Measurements from ENCODE around the gene GYG2.
"Not testable (repeated sequence)": the region's sequence is repeated elsewhere in the genome, so short reads cannot be mapped to it uniquely, and the experiment has no call there.

Gene GYG2

DNA sequence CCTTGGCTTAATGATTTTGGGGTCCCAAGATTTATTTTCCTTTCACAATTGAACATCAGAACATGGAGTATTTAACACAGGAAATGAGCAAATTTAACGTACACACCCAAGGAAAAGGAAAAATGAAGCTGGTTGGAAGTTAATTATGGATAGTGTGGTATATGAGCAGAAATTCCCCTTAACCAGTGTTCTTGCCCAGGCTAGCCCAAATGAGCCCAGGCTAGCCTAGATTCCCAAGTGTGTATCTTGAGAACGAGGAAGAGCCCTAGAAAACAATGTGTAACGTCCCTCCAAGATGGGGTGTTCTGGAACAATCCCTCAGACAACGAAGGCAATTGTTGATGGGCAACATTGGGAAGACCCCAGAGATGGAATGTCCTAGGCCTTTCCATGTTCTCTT lies 43.2 kb upstream of the GYG2 start:
- POLR2A ChIA-PET = no interaction called here

DNA sequence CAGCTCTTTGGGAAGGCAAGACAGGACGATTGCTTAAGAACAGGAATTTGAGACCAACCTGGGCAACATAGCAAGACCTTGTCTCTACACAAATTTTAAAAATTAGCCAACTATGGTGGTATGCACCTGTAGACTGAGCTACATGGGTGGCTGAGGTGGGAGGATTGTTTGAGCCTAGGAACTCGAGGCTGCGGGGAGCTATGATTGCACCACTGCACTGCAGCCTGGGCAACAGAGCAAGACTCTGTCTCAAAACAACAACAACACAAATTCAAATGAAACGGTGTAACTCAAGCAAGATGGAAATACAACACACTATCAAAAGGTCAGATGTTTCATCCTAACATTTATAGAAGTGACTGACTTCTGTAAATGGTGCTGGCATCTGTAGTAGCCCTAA lies 39.8 kb upstream of the GYG2 start:
- H3K27ac ChIP-seq (ENCODE audit: insufficient read depth in 1 of 2, low read depth in 1 of 2, low read length in 2 of 2, poor library complexity in 1 of 2, severe bottlenecking in 2 of 2) = no peak overlapping the region
- no peaks in the 10 kb centered on the region for H3K27me3 ChIP-seq (replicated peaks in 2 of 5; ENCODE audit: control insufficient read depth in 4 of 5, insufficient read depth in 5 of 5, low read length in 4 of 5)
- POLR2A ChIA-PET = no interaction called here
- no peak for DNase-seq
- H3K4me1 ChIP-seq (ENCODE audit: control extremely low read depth in 1 of 4, control insufficient read depth in 4 of 4, insufficient read depth in 4 of 4, low read length in 3 of 4) = no peaks in the 10 kb centered on the region
- no peaks in the 10 kb centered on the region for H3K36me3 ChIP-seq (ENCODE audit: control insufficient read depth in 4 of 4, insufficient read depth in 4 of 4, low read length in 3 of 4)
- CTCF ChIA-PET = no interaction called here
- H3K9me3 ChIP-seq (ENCODE audit: control extremely low read depth in 1 of 5, control insufficient read depth in 4 of 5, insufficient read depth in 2 of 5, low read depth in 1 of 5, low read length in 4 of 5) = no peaks in the 10 kb centered on the region
- no CpG with 5 or more reads among the region's 4 CpGs for WGBS (ENCODE audit: insufficient coverage)
- no peak overlapping the region for H3K4me3 ChIP-seq (ENCODE audit: control insufficient read depth in 1 of 7, extremely low read depth in 1 of 7, insufficient read depth in 4 of 7, low read depth in 2 of 7, low read length in 6 of 7)

More for the DNA sequence above, 43.2 kb upstream of the GYG2 start:
- H3K4me3 ChIP-seq (ENCODE audit: control insufficient read depth in 1 of 7, extremely low read depth in 1 of 7, insufficient read depth in 4 of 7, low read depth in 2 of 7, low read length in 6 of 7) = no peak overlapping the region
- H3K9me3 ChIP-seq (ENCODE audit: control extremely low read depth in 1 of 5, control insufficient read depth in 4 of 5, insufficient read depth in 2 of 5, low read depth in 1 of 5, low read length in 4 of 5) = no peaks in the 10 kb centered on the region
- DNase-seq = no peak
- CTCF ChIA-PET = no interaction called here
- 86% methylated on average over 4 of the region's 4 CpGs for WGBS (ENCODE audit: insufficient coverage)
- no peaks in the 10 kb centered on the region for H3K27me3 ChIP-seq (replicated peaks in 2 of 5; ENCODE audit: control insufficient read depth in 4 of 5, insufficient read depth in 5 of 5, low read length in 4 of 5)
- H3K4me1 ChIP-seq (ENCODE audit: control extremely low read depth in 1 of 4, control insufficient read depth in 4 of 4, insufficient read depth in 4 of 4, low read length in 3 of 4) = peaks cover 0 to 3% (median 0%) of the 10 kb centered on the region in 4 experiments
- H3K36me3 ChIP-seq (ENCODE audit: control insufficient read depth in 4 of 4, insufficient read depth in 4 of 4, low read length in 3 of 4) = no peaks in the 10 kb centered on the region
- no peak overlapping the region for H3K27ac ChIP-seq (ENCODE audit: insufficient read depth in 1 of 2, low read depth in 1 of 2, low read length in 2 of 2, poor library complexity in 1 of 2, severe bottlenecking in 2 of 2)

DNA sequence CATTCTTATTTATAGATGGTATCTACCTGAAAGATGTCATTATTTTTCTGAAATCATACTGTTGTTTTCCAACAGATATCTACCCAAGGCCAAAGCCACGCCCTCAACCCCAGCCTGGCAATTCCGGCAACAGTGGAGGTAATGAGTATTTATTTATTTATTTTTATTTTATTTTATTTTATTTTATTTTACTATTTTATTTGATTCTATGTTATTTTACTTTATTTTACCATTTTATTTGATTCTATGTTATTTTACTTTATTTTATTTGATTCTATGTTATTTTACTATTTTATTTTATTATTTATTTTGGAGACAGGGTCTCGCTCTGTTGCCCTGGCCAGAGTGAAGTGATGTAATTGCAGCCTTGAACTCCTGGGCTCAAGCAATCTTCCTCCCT lies 39.2 kb upstream of the GYG2 start:
- no peak overlapping the region for H3K4me3 ChIP-seq (ENCODE audit: control insufficient read depth in 1 of 7, extremely low read depth in 1 of 7, insufficient read depth in 4 of 7, low read depth in 2 of 7, low read length in 6 of 7)
- H3K27me3 ChIP-seq (replicated peaks in 2 of 5; ENCODE audit: control insufficient read depth in 4 of 5, insufficient read depth in 5 of 5, low read length in 4 of 5) = no peaks in the 10 kb centered on the region
- no peaks in the 10 kb centered on the region for H3K9me3 ChIP-seq (ENCODE audit: control extremely low read depth in 1 of 5, control insufficient read depth in 4 of 5, insufficient read depth in 2 of 5, low read depth in 1 of 5, low read length in 4 of 5)
- DNase-seq = no peak
- H3K27ac ChIP-seq (ENCODE audit: insufficient read depth in 1 of 2, low read depth in 1 of 2, low read length in 2 of 2, poor library complexity in 1 of 2, severe bottlenecking in 2 of 2) = no peak overlapping the region
- ChIA-PET POLR2A (no interaction called here), CTCF (no interaction called here)
- no peaks in the 10 kb centered on the region for H3K36me3 ChIP-seq (ENCODE audit: control insufficient read depth in 4 of 4, insufficient read depth in 4 of 4, low read length in 3 of 4)
- H3K4me1 ChIP-seq (ENCODE audit: control extremely low read depth in 1 of 4, control insufficient read depth in 4 of 4, insufficient read depth in 4 of 4, low read length in 3 of 4) = no peaks in the 10 kb centered on the region
- no CpG with 5 or more reads among the region's 3 CpGs for WGBS (ENCODE audit: insufficient coverage)

DNA sequence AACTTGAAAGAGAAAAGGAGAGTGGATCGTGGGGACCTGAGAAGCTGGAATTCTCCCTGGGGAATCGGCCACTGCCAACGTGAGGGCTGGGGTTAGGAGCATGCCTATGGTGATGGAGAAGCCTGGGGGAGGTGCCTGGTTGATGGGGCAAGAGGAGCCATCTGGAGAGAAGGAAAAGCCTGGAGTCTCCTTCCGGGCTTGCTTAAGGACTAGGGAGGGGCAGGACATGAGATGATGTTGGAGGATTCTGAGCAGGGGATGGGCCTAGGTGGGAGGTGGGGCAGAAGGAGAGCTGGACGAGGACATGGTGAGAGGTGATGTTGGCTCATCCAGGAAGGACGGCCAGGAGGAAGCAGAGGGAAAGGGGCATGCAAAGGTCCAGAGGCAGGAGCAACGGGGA lies 35.0 kb upstream of the GYG2 start:
- WGBS (ENCODE audit: insufficient coverage) = 75% methylated on average over 7 of the region's 7 CpGs

DNA sequence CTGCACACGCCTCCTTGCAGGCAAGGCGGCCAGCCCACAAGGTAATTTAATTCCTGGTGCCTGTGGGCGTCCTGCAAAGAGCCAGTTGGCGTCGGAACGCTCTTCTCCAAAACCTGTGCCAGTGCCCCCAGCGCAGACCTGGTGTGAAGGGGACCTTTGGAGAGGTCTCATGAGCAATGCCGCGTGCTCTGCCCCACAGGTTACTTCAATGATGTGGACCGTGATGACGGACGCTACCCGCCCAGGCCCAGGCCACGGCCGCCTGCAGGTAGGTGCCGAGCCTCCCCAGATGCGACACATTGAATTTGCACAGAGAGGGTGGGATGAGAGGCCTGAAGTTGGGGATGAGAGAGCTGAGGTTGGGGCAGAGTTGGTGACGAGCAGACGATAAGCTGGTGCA lies 34.4 kb upstream of the GYG2 start:
- peaks cover 0 to 5% (median 0%) of the 10 kb centered on the region in 4 experiments for H3K4me1 ChIP-seq (ENCODE audit: control extremely low read depth in 1 of 4, control insufficient read depth in 4 of 4, insufficient read depth in 4 of 4, low read length in 3 of 4)
- H3K4me3 ChIP-seq (ENCODE audit: control insufficient read depth in 1 of 7, extremely low read depth in 1 of 7, insufficient read depth in 4 of 7, low read depth in 2 of 7, low read length in 6 of 7) = no peak overlapping the region
- H3K27me3 ChIP-seq (replicated peaks in 2 of 5; ENCODE audit: control insufficient read depth in 4 of 5, insufficient read depth in 5 of 5, low read length in 4 of 5) = no peaks in the 10 kb centered on the region
- WGBS (ENCODE audit: insufficient coverage) = over 99% methylated on average over 17 of the region's 19 CpGs
- no peak overlapping the region for H3K27ac ChIP-seq (ENCODE audit: insufficient read depth in 1 of 2, low read depth in 1 of 2, low read length in 2 of 2, poor library complexity in 1 of 2, severe bottlenecking in 2 of 2)
- ChIA-PET POLR2A (no interaction called here), CTCF (no interaction called here)
- H3K36me3 ChIP-seq (ENCODE audit: control insufficient read depth in 4 of 4, insufficient read depth in 4 of 4, low read length in 3 of 4) = no peaks in the 10 kb centered on the region
- no peak for DNase-seq
- no peaks in the 10 kb centered on the region for H3K9me3 ChIP-seq (ENCODE audit: control extremely low read depth in 1 of 5, control insufficient read depth in 4 of 5, insufficient read depth in 2 of 5, low read depth in 1 of 5, low read length in 4 of 5)

More for the DNA sequence above, 35.0 kb upstream of the GYG2 start:
- POLR2A ChIA-PET = no interaction called here
- no peaks in the 10 kb centered on the region for H3K27me3 ChIP-seq (replicated peaks in 2 of 5; ENCODE audit: control insufficient read depth in 4 of 5, insufficient read depth in 5 of 5, low read length in 4 of 5)
- H3K4me3 ChIP-seq (ENCODE audit: control insufficient read depth in 1 of 7, extremely low read depth in 1 of 7, insufficient read depth in 4 of 7, low read depth in 2 of 7, low read length in 6 of 7) = no peak overlapping the region
- H3K9me3 ChIP-seq (ENCODE audit: control extremely low read depth in 1 of 5, control insufficient read depth in 4 of 5, insufficient read depth in 2 of 5, low read depth in 1 of 5, low read length in 4 of 5) = no peaks in the 10 kb centered on the region
- CTCF ChIA-PET = no interaction called here
- H3K27ac ChIP-seq (ENCODE audit: insufficient read depth in 1 of 2, low read depth in 1 of 2, low read length in 2 of 2, poor library complexity in 1 of 2, severe bottlenecking in 2 of 2) = no peak overlapping the region
- peaks cover 0 to 5% (median 0%) of the 10 kb centered on the region in 4 experiments for H3K4me1 ChIP-seq (ENCODE audit: control extremely low read depth in 1 of 4, control insufficient read depth in 4 of 4, insufficient read depth in 4 of 4, low read length in 3 of 4)
- H3K36me3 ChIP-seq (ENCODE audit: control insufficient read depth in 4 of 4, insufficient read depth in 4 of 4, low read length in 3 of 4) = no peaks in the 10 kb centered on the region
- no peak for DNase-seq

DNA sequence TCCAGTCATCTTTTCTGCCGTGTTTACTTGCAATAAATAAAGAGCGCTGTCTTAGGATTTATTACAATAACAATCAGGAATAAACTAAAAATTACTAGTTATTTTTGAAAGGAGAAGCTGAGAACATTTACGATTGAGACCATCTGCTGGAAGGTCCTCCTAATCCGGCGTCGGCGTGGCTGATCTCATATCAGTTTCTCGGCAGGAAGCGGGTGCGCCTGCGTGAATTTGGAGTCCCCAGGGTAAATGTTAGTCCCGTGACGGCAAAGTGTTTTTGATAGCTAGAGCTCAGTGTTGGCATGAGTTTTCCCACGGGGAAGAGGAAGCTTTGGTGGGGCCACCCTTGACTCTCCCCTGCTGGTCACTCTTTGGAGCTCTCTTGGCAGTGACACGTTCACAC lies 31.9 kb upstream of the GYG2 start:
- POLR2A ChIA-PET = not testable (repeated sequence)

DNA sequence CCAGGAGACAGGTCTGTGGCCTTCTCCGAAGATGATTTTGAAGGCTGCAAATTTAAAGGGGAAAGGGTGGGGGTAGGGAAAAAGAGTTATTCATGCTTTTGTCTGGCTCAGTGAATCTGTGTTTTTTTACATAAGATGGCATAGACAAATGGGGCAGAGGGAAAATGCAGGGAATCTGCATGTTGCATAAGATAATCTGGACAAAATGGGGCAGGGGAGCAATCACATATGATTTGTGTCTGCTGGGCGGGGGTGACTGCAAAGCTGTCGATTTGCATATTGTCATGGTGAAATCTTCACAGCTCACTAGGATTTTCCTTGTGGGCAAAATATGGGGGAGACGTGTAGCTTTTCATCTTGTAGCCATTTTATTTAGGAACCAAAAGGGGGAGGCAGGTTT lies 29.4 kb upstream of the GYG2 start:
- H3K36me3 ChIP-seq (ENCODE audit: control insufficient read depth in 4 of 4, insufficient read depth in 4 of 4, low read length in 3 of 4) = no peaks in the 10 kb centered on the region
- DNase-seq = no peak
- CTCF ChIA-PET = interaction anchor here (1.6 kb wide), 1 partner anchor 17 kb away, joined by 3 read pairs; no protein-coding TSS in a partner anchor

More for the DNA sequence above, 31.9 kb upstream of the GYG2 start:
- H3K36me3 ChIP-seq (ENCODE audit: control insufficient read depth in 4 of 4, insufficient read depth in 4 of 4, low read length in 3 of 4); CTCF ChIA-PET; H3K27ac ChIP-seq (ENCODE audit: insufficient read depth in 1 of 2, low read depth in 1 of 2, low read length in 2 of 2, poor library complexity in 1 of 2, severe bottlenecking in 2 of 2); H3K4me1 ChIP-seq (ENCODE audit: control extremely low read depth in 1 of 4, control insufficient read depth in 4 of 4, insufficient read depth in 4 of 4, low read length in 3 of 4); H3K9me3 ChIP-seq (ENCODE audit: control extremely low read depth in 1 of 5, control insufficient read depth in 4 of 5, insufficient read depth in 2 of 5, low read depth in 1 of 5, low read length in 4 of 5); H3K27me3 ChIP-seq (replicated peaks in 2 of 5; ENCODE audit: control insufficient read depth in 4 of 5, insufficient read depth in 5 of 5, low read length in 4 of 5): not testable (repeated sequence)
- peak overlapping the region in 1 of 7 experiments; percentile 16 for H3K4me3 ChIP-seq (ENCODE audit: control insufficient read depth in 1 of 7, extremely low read depth in 1 of 7, insufficient read depth in 4 of 7, low read depth in 2 of 7, low read length in 6 of 7)
- WGBS (ENCODE audit: insufficient coverage) = 32% methylated on average over 8 of the region's 15 CpGs
- peak in 2 of 3 donors; percentile 37 to 61 for DNase-seq

More for the DNA sequence above, 29.4 kb upstream of the GYG2 start:
- Histone ChIP-seq H3K27ac (ENCODE audit: insufficient read depth in 1 of 2, low read depth in 1 of 2, low read length in 2 of 2, poor library complexity in 1 of 2, severe bottlenecking in 2 of 2) (no peak overlapping the region), H3K4me3 (ENCODE audit: control insufficient read depth in 1 of 7, extremely low read depth in 1 of 7, insufficient read depth in 4 of 7, low read depth in 2 of 7, low read length in 6 of 7) (no peak overlapping the region), H3K4me1 (ENCODE audit: control extremely low read depth in 1 of 4, control insufficient read depth in 4 of 4, insufficient read depth in 4 of 4, low read length in 3 of 4) (peaks cover 0 to 5% (median 0%) of the 10 kb centered on the region in 4 experiments), H3K9me3 (ENCODE audit: control extremely low read depth in 1 of 5, control insufficient read depth in 4 of 5, insufficient read depth in 2 of 5, low read depth in 1 of 5, low read length in 4 of 5) (no peaks in the 10 kb centered on the region), H3K27me3 (replicated peaks in 2 of 5; ENCODE audit: control insufficient read depth in 4 of 5, insufficient read depth in 5 of 5, low read length in 4 of 5) (no peaks in the 10 kb centered on the region)
- POLR2A ChIA-PET = no interaction called here
- WGBS (ENCODE audit: insufficient coverage) = 89% methylated on average over 4 of the region's 4 CpGs

All from common myeloid progenitor, CD34-positive (primary cell).